CD4-positive, alpha-beta T cell treated with Interferon gamma for 1 hour (primary cell): Measurements from ENCODE around the gene TSEN54.
A peak's percentile ranks its signal among the peaks of the same experiment; 100 is the strongest.

Experiments
- DNase-seq: peaks from one replicate; pipeline ENCODE4 v3.0.0-alpha.2; 2020

Gene TSEN54

GRCh38 chr17:75566834-75567233 is 50.5 kb downstream of the TSEN54 start:
- peak; percentile 22 for DNase-seq

- DNase-seq = no peak
Measured at GRCh38 chr17:75568412-75569255, 52.3 kb downstream of the TSEN54 start.

- no peak for DNase-seq
Measured at GRCh38 chr17:75570034-75570676, 53.8 kb downstream of the TSEN54 start.

- no peak for DNase-seq
Measured at GRCh38 chr17:75570772-75571171, 54.4 kb downstream of the TSEN54 start.

- DNase-seq = peak; percentile 85
Measured at GRCh38 chr17:75571197-75571884, 55.0 kb downstream of the TSEN54 start.

GRCh38 chr17:75571885-75572215 is 55.5 kb downstream of the TSEN54 start:
- no peak for DNase-seq

- no peak for DNase-seq
Measured at GRCh38 chr17:75572713-75573539, 56.6 kb downstream of the TSEN54 start.

GRCh38 chr17:75573540-75573957 is 57.2 kb downstream of the TSEN54 start:
- no peak for DNase-seq

- DNase-seq = no peak
Measured at GRCh38 chr17:75573994-75574393, 57.7 kb downstream of the TSEN54 start.
